Measurements from ENCODE around the gene ST6GALNAC3. TPM values are rescaled to one million over a fixed set of nuclear protein-coding genes. Genes with fewer than 3 reads are reported as not detected.

The ST6GALNAC3 gene
- total RNA-seq, 1 donor from 2014 or later, result 46.8 TPM

GRCh38 chr1:76474922-76475321 lies 400.4 kb downstream of the ST6GALNAC3 start:
- peaks cover 6% of the 10 kb centered on the region for H3K4me1 Mint-ChIP-seq (ENCODE audit: unreplicated experiment)

GRCh38 chr1:76477156-76477555 lies 402.6 kb downstream of the ST6GALNAC3 start:
- peaks cover 6% of the 10 kb centered on the region for H3K4me1 Mint-ChIP-seq (ENCODE audit: unreplicated experiment)
- no peak for DNase-seq (ENCODE audit: low spot score)
- no peak for TF ChIP-seq CTCF (IDR thresholded peaks at IDR 0.05; ENCODE audit: unreplicated experiment)
- no peaks in the 10 kb centered on the region for H3K36me3 Mint-ChIP-seq (ENCODE audit: low read depth, unreplicated experiment)
- H3K27me3 Mint-ChIP-seq (ENCODE audit: unreplicated experiment), result peaks cover 5% of the 10 kb centered on the region
- H3K9me3 Mint-ChIP-seq (ENCODE audit: unreplicated experiment), result no peaks in the 10 kb centered on the region
- no peak overlapping the region for H3K27ac Mint-ChIP-seq (ENCODE audit: unreplicated experiment)
- no peak overlapping the region for H3K4me3 Mint-ChIP-seq (ENCODE audit: unreplicated experiment)

More at GRCh38 chr1:76474922-76475321, 400.4 kb downstream of the ST6GALNAC3 start:
- Mint-ChIP-seq H3K36me3 (ENCODE audit: low read depth, unreplicated experiment) (no peaks in the 10 kb centered on the region), H3K9me3 (ENCODE audit: unreplicated experiment) (no peaks in the 10 kb centered on the region), H3K27me3 (ENCODE audit: unreplicated experiment) (peaks cover 5% of the 10 kb centered on the region), H3K27ac (ENCODE audit: unreplicated experiment) (no peak overlapping the region), H3K4me3 (ENCODE audit: unreplicated experiment) (no peak overlapping the region)
- no peak for TF ChIP-seq CTCF (IDR thresholded peaks at IDR 0.05; ENCODE audit: unreplicated experiment)
- DNase-seq (ENCODE audit: low spot score), result no peak

GRCh38 chr1:76480827-76481226 lies 406.3 kb downstream of the ST6GALNAC3 start:
- no peak for TF ChIP-seq CTCF (IDR thresholded peaks at IDR 0.05; ENCODE audit: unreplicated experiment)
- no peak for DNase-seq (ENCODE audit: low spot score)
- Mint-ChIP-seq H3K9me3 (ENCODE audit: unreplicated experiment) (no peaks in the 10 kb centered on the region), H3K27me3 (ENCODE audit: unreplicated experiment) (peaks cover 2% of the 10 kb centered on the region), H3K27ac (ENCODE audit: unreplicated experiment) (no peak overlapping the region), H3K4me1 (ENCODE audit: unreplicated experiment) (peaks cover 11% of the 10 kb centered on the region), H3K36me3 (ENCODE audit: low read depth, unreplicated experiment) (no peaks in the 10 kb centered on the region), H3K4me3 (ENCODE audit: unreplicated experiment) (no peak overlapping the region)

- peaks cover 2% of the 10 kb centered on the region for H3K27me3 Mint-ChIP-seq (ENCODE audit: unreplicated experiment)
- H3K27ac Mint-ChIP-seq (ENCODE audit: unreplicated experiment), result no peak overlapping the region
- H3K36me3 Mint-ChIP-seq (ENCODE audit: low read depth, unreplicated experiment), result no peaks in the 10 kb centered on the region
- peaks cover 12% of the 10 kb centered on the region for H3K4me1 Mint-ChIP-seq (ENCODE audit: unreplicated experiment)
- no peaks in the 10 kb centered on the region for H3K9me3 Mint-ChIP-seq (ENCODE audit: unreplicated experiment)
- no peak for TF ChIP-seq CTCF (IDR thresholded peaks at IDR 0.05; ENCODE audit: unreplicated experiment)
- no peak for DNase-seq (ENCODE audit: low spot score)
- H3K4me3 Mint-ChIP-seq (ENCODE audit: unreplicated experiment), result no peak overlapping the region
Measured at GRCh38 chr1:76481672-76482071, 407.1 kb downstream of the ST6GALNAC3 start.

GRCh38 chr1:76482272-76482671 lies 407.7 kb downstream of the ST6GALNAC3 start:
- Mint-ChIP-seq H3K4me3 (ENCODE audit: unreplicated experiment) (no peak overlapping the region), H3K27me3 (ENCODE audit: unreplicated experiment) (peaks cover 1% of the 10 kb centered on the region), H3K36me3 (ENCODE audit: low read depth, unreplicated experiment) (no peaks in the 10 kb centered on the region), H3K9me3 (ENCODE audit: unreplicated experiment) (no peaks in the 10 kb centered on the region), H3K4me1 (ENCODE audit: unreplicated experiment) (peaks cover 12% of the 10 kb centered on the region), H3K27ac (ENCODE audit: unreplicated experiment) (no peak overlapping the region)
- no peak for TF ChIP-seq CTCF (IDR thresholded peaks at IDR 0.05; ENCODE audit: unreplicated experiment)
- no peak for DNase-seq (ENCODE audit: low spot score)
